Neural progenitor cell (in vitro differentiated cells): ENCODE results near the gene TNPO2. TPM values are rescaled to one million over a fixed set of nuclear protein-coding genes. Genes with fewer than 3 reads are reported as not detected.

ENCODE experiments used
- DNase-seq: peaks from one replicate; pipeline ENCODE4 v3.0.0-alpha.2; 2016; ENCODE audit warnings: low spot score
- H2AFZ ChIP-seq: fragments of 200-600 bp; sonication (generic); replicated peaks from 2 replicates; pipeline ENCODE4 v1.6.1; 2016; ENCODE audit warnings: antibody characterized with exemption
- H3F3A ChIP-seq: fragments of 200-600 bp; sonication (generic); 2 replicates; pipeline ENCODE4 v1.6.1; 2016; ENCODE audit warnings: antibody characterized with exemption, low read depth
- H3K27ac ChIP-seq: fragments of 200-600 bp; sonication (generic); 2 replicates; pipeline ENCODE4 v1.5.1; 2016; ENCODE audit warnings: mild to moderate bottlenecking
- H3K27me3 ChIP-seq: fragments of 200-600 bp; sonication (generic); 2 replicates; pipeline ENCODE4 v1.6.1; 2016; ENCODE audit warnings: mild to moderate bottlenecking, moderate library complexity
- H3K36me3 ChIP-seq: fragments of 200-600 bp; sonication (generic); 2 replicates; pipeline ENCODE4 v1.5.1; 2016
- H3K4me1 ChIP-seq: fragments of 200-600 bp; sonication (generic); 2 replicates; pipeline ENCODE4 v1.6.1; 2016; ENCODE audit warnings: mixed run types
- H3K4me2 ChIP-seq: fragments of 200-600 bp; sonication (generic); 2 replicates; pipeline ENCODE4 v1.6.1; 2016
- H3K4me3 ChIP-seq: fragments of 200-600 bp; sonication (generic); 2 replicates; pipeline ENCODE4 v1.5.1; 2016
- H3K79me2 ChIP-seq: fragments of 200-600 bp; sonication (generic); 2 replicates; pipeline ENCODE4 v1.6.1; 2016; ENCODE audit warnings: low read depth
- H3K9ac ChIP-seq: fragments of 200-600 bp; sonication (generic); 2 replicates; pipeline ENCODE4 v1.6.1; 2016
- H3K9me3 ChIP-seq: fragments of 200-600 bp; sonication (generic); 2 replicates; pipeline ENCODE4 v1.5.1; 2016; ENCODE audit warnings: low read depth
- H4K20me1 ChIP-seq: fragments of 200-600 bp; sonication (generic); 2 replicates; pipeline ENCODE4 v1.6.1; 2016; ENCODE audit warnings: low read depth
- H3K27ac Mint-ChIP-seq: 3 replicates; pipeline ENCODE4 v1.8.0; 2021; ENCODE audit warnings: mixed read lengths
- H3K27me3 Mint-ChIP-seq: 2 replicates; pipeline ENCODE4 v1.8.0; 2022; ENCODE audit warnings: low read depth, mild to moderate bottlenecking, inconsistent platforms, moderate library complexity, mixed read lengths; ENCODE audit not compliant: insufficient read depth
- H3K36me3 Mint-ChIP-seq: 3 replicates; pipeline ENCODE4 v1.8.0; 2021; ENCODE audit warnings: mixed read lengths
- H3K4me1 Mint-ChIP-seq: 3 replicates; pipeline ENCODE4 v1.8.0; 2021; ENCODE audit warnings: mixed read lengths
- H3K4me3 Mint-ChIP-seq: 3 replicates; pipeline ENCODE4 v1.8.0; 2021; ENCODE audit warnings: mild to moderate bottlenecking, moderate library complexity, mixed read lengths
- H3K9me3 Mint-ChIP-seq: 3 replicates; pipeline ENCODE4 v1.8.0; 2020; ENCODE audit warnings: mixed read lengths
- EZH2 ChIP-seq: fragments of 200-600 bp; sonication (generic); IDR thresholded peaks from 2 replicates; pipeline ENCODE4 v1.6.1; 2017; ENCODE audit warnings: antibody characterized with exemption, mild to moderate bottlenecking, moderate library complexity
- EZH2phosphoT487 ChIP-seq: fragments of 200-600 bp; sonication (generic); IDR thresholded peaks from 2 replicates; pipeline ENCODE4 v1.6.1; 2017; ENCODE audit warnings: antibody characterized with exemption
- total RNA-seq: library from RNA; depleted of rRNA; stranded (reverse); fragments of >200 nt; gene quantifications from 2 replicates; pipeline ENCODE4 v1.2.3, GENCODE V29; 2015; ENCODE audit warnings: low replicate concordance
- TF ChIP-seq, protein P1 (sequence below): fragments of 200-600 bp; sonication (generic); IDR thresholded peaks from 2 replicates; pipeline ENCODE4 v1.5.1; 2017; ENCODE audit warnings: antibody characterized with exemption, mild to moderate bottlenecking

The TNPO2 gene
- total RNA-seq, 1 donor from 2014 or later, result 58.1 TPM

DNA sequence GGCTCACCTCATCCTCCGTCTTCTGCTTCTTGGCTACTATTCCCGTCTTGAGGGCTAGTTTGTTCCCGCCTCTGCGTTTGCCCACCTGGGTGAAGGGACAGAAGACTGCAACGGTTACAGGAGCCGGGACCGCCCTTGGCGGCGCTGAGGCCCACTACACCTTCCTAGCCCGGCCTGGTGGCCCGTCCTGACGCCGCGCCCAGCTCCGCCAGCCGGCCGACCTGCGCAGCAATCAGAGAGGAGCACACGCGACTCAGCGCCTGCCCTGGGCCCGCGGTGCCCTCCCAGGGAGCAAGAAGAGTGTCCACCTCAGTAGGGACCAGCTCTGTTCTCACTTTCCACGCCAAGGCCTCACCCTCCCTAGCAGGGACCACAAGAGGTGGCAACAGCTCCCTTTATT lies 7.6 kb upstream of the TNPO2 start:
- no peak for DNase-seq
- H3K4me1 Mint-ChIP-seq, result peaks cover 19% of the 10 kb centered on the region
- H3K4me1 ChIP-seq, result peaks cover 14% of the 10 kb centered on the region
- no peak overlapping the region for H3K4me3 ChIP-seq
- H3K27ac Mint-ChIP-seq, result no peak overlapping the region
- H3K9ac ChIP-seq, result no peak overlapping the region
- peaks cover 34% of the 10 kb centered on the region for H4K20me1 ChIP-seq
- peaks cover 45% of the 10 kb centered on the region for H3K79me2 ChIP-seq
- no peak overlapping the region for H3K4me2 ChIP-seq
- H3K36me3 Mint-ChIP-seq, result peaks cover 18% of the 10 kb centered on the region
- no peaks in the 10 kb centered on the region for H3K27me3 ChIP-seq
- peaks cover 4% of the 10 kb centered on the region for H3K27me3 Mint-ChIP-seq
- H3K9me3 Mint-ChIP-seq, result no peaks in the 10 kb centered on the region
- no peaks in the 10 kb centered on the region for H3K9me3 ChIP-seq
- H2AFZ ChIP-seq, result no peak overlapping the region
- no peak overlapping the region for H3K27ac ChIP-seq
- no peaks in the 10 kb centered on the region for H3K36me3 ChIP-seq
- H3F3A ChIP-seq, result peaks cover 43% of the 10 kb centered on the region
- TF ChIP-seq EZH2phosphoT487 (no peak), EZH2 (no peak)
- TF ChIP-seq, protein P1, sequence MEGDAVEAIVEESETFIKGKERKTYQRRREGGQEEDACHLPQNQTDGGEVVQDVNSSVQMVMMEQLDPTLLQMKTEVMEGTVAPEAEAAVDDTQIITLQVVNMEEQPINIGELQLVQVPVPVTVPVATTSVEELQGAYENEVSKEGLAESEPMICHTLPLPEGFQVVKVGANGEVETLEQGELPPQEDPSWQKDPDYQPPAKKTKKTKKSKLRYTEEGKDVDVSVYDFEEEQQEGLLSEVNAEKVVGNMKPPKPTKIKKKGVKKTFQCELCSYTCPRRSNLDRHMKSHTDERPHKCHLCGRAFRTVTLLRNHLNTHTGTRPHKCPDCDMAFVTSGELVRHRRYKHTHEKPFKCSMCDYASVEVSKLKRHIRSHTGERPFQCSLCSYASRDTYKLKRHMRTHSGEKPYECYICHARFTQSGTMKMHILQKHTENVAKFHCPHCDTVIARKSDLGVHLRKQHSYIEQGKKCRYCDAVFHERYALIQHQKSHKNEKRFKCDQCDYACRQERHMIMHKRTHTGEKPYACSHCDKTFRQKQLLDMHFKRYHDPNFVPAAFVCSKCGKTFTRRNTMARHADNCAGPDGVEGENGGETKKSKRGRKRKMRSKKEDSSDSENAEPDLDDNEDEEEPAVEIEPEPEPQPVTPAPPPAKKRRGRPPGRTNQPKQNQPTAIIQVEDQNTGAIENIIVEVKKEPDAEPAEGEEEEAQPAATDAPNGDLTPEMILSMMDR, result no peak
- no peak overlapping the region for H3K4me3 Mint-ChIP-seq

DNA sequence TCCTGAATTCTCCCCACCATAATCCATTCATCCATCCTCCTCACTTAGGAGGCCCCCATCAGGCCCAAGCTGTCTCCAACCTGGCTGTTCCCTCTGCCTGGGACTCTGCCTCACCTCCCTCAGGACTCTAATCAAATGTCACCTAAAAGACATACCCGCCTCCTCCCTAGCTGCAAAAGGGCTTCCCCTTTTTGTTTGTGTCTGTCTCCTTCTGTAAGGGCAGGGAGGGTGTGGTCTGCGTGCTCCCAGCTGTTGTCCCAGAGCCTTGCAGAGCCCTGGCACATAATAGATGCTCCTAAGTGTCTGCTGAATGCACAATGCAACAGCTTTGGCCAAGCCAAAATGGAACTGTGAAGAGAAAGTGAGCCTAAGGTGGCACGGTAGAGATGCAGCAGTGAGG lies 6.3 kb upstream of the TNPO2 start:
- Mint-ChIP-seq H3K4me3 (no peak overlapping the region), H3K9me3 (no peaks in the 10 kb centered on the region), H3K27me3 (peaks cover 3% of the 10 kb centered on the region), H3K36me3 (peaks cover 18% of the 10 kb centered on the region), H3K4me1 (peaks cover 19% of the 10 kb centered on the region), H3K27ac (no peak overlapping the region)
- no peaks in the 10 kb centered on the region for H3K9me3 ChIP-seq
- TF ChIP-seq EZH2phosphoT487, result no peak
- TF ChIP-seq, protein P1, result no peak
- TF ChIP-seq EZH2, result no peak
- no peak for DNase-seq
- H3K79me2 ChIP-seq, result peaks cover 45% of the 10 kb centered on the region
- peaks cover 12% of the 10 kb centered on the region for H3K4me1 ChIP-seq
- H3K27ac ChIP-seq, result no peak overlapping the region
- no peak overlapping the region for H3K4me3 ChIP-seq
- H3K27me3 ChIP-seq, result no peaks in the 10 kb centered on the region
- H3K9ac ChIP-seq, result no peak overlapping the region
- H3F3A ChIP-seq, result peaks cover 36% of the 10 kb centered on the region
- peaks cover 34% of the 10 kb centered on the region for H4K20me1 ChIP-seq
- H3K4me2 ChIP-seq, result no peak overlapping the region
- no peak overlapping the region for H2AFZ ChIP-seq
- no peaks in the 10 kb centered on the region for H3K36me3 ChIP-seq

DNA sequence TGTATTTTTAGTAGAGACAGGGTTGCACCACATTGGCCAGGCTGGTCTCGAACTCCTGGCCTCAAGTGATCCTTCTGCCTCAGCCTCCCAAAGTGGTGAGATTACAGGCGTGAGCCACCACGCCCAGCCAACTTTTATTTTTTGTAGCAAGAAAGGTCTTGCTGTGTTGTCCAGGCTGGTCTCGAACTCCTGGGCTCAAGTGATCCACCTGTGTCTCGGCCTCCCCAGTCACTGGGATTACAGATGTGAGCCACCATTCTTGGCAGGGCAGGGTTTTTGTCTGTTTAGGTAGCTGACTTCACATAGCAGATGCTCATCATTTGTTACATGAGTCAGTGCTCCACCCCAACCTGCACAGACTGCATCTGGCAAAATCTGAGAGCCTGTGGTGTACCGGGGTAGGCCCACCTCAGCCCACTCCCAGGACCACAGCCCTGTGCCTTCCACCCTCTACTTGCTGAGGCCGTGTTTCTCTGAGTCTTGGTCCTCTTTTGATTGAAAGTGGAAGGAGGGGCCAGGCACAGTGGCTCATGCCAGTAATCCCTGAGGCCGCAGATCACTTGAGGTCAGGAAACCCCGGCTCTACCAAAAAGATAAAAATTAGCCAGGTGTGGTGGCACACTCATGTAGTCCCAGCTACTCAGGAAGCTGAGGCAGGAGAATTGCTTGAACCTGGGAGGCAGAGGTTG lies 4.2 kb upstream of the TNPO2 start:
- peaks cover 18% of the 10 kb centered on the region for H3K36me3 Mint-ChIP-seq
- Histone ChIP-seq H3K4me1 (peaks cover 8% of the 10 kb centered on the region), H3K36me3 (no peaks in the 10 kb centered on the region), H3F3A (peaks cover 42% of the 10 kb centered on the region), H2AFZ (no peak overlapping the region), H3K9ac (no peak overlapping the region), H3K79me2 (peaks cover 45% of the 10 kb centered on the region), H3K9me3 (no peaks in the 10 kb centered on the region), H3K4me2 (no peak overlapping the region), H3K27ac (no peak overlapping the region), H3K27me3 (no peaks in the 10 kb centered on the region), H3K4me3 (no peak overlapping the region), H4K20me1 (peaks cover 22% of the 10 kb centered on the region)
- H3K9me3 Mint-ChIP-seq, result no peaks in the 10 kb centered on the region
- H3K27ac Mint-ChIP-seq, result no peak overlapping the region
- peaks cover 18% of the 10 kb centered on the region for H3K4me1 Mint-ChIP-seq
- peaks cover 5% of the 10 kb centered on the region for H3K27me3 Mint-ChIP-seq
- no peak overlapping the region for H3K4me3 Mint-ChIP-seq
- no peak for TF ChIP-seq EZH2phosphoT487
- TF ChIP-seq, protein P1, result no peak
- TF ChIP-seq EZH2, result no peak
- no peak for DNase-seq
